GM15510 (cell line): ENCODE data around the gene WDR86.

Experiments used
- POLR2A ChIP-seq: IDR thresholded peaks from 3 replicates; pipeline ENCODE4 v1.6.1; 2011; ENCODE audit warnings: borderline replicate concordance; ENCODE audit not compliant: insufficient read length; ENCODE audit errors: extremely low read depth

WDR86 gene

DNA sequence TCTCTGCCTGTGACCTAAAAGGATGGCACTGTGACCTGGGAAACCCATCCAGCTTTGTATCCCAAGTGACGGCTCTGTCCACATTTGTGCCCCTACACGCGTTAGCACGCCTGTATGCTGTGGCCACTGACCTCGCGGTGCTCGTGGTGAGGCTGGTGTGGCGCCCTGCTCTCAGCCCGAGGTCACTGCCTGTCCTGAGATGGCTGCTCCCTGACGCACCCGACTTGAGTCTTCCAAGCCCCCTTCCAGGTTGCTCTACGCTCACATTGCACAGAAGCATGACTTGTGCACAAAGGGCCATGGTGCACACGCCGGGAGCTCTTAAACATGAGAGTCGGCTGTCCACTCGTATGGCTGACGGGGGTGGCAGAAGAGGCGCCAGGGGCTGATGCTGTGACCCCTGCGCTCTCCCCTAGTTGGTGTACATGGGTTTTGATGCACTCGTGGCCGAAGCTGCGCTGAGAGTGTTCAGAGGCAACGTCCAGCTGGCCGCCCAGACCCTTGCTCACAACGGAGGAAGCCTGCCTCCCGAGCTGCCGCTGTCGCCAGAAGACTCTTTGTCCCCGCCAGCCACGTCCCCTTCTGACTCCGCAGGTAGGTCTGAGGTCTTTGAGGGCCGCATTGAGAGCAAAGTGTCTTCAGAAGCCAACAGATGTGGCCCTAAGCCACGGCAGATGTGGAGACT, 33.5 kb downstream of the WDR86 start:
- no peak for TF ChIP-seq POLR2A

- TF ChIP-seq POLR2A, result no peak
These were observed 34.2 kb downstream of the WDR86 start for GRCh38 chr7:151375530-151376217.

DNA sequence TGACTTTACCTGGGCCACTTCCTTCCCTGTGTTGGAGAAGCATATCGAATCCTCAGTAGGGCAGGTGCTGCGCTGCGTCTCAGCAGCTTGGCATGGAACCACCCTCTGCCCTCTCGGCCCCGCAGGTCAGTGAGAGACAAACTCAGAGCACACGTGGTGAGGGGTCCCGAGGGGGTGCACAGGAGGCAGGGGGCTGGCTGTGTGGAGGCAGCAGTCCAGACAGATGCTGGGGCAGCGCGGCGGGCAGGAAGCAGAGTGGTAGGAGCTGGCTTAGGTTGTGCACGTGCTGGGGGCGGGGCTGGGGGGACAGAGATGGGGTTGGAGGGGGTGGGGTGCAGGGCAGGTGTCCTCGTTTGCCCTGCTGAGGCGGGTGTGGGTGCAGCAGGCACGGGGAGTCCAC, 35.1 kb downstream of the WDR86 start:
- TF ChIP-seq POLR2A, result no peak

- TF ChIP-seq POLR2A, result no peak
These were observed 35.7 kb downstream of the WDR86 start for GRCh38 chr7:151374139-151374538.

DNA sequence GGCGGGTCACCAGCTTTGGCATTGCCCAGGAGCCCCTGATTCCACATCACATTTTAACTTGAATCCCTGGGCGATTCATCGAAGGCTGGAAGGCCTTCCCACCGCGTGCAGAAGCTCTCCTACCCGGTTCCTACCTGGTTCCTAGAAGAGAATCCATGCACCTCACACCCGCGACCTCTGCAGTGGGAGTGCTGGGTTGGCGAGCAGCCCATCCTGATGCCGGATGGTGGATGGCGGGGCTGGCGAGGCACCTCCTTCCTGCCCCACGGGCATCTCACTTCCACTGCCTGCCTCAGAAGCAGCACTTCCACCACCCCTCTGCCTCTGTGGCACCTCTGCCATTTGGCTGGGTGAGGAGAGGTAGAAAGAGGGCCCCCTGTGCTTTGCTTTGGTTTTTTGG, 36.2 kb downstream of the WDR86 start:
- TF ChIP-seq POLR2A, result no peak

GRCh38 chr7:151372612-151373265, 37.1 kb downstream of the WDR86 start:
- no peak for TF ChIP-seq POLR2A

DNA sequence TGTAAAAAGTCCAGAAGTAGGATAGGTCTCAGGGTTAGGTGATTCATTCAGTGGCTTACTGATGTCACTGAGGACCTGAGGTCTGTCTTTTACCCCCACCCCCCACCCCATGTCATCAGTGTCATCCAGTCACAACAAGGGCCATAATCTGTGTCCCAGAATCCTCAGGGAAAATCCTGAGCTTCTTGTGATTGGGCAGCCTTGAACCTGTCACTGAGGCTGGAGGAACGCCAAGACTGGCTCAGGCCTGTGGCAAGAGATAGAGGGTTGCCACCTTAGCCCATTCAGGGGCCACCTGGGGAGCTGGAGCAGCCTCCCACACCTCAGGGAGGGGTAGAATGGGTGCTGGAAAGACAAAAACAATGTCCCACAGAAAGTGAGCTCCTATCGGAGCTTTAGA, 38.6 kb downstream of the WDR86 start:
- no peak for TF ChIP-seq POLR2A

DNA sequence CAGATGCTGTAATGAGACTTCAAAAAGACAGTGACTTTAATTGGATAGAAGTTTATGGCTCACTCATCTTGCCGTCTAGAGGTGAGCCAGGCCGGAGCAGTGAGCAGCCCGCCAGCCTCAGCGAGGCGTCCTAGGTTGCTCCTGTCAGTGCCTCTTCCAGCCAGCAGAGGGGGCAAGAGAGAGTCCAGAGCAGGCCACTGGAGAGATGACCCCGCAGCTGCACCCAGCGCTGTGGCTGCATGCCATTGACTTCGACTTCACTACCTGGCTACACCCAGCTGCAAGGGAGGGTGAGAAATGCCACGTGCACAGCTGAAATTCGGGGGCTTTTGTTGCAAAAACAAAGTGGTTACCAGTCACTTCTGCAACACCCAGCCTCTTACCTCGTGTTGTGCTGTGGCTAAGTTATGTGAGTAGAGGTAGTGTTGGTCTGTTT, 41.7 kb downstream of the WDR86 start:
- no peak for TF ChIP-seq POLR2A

DNA sequence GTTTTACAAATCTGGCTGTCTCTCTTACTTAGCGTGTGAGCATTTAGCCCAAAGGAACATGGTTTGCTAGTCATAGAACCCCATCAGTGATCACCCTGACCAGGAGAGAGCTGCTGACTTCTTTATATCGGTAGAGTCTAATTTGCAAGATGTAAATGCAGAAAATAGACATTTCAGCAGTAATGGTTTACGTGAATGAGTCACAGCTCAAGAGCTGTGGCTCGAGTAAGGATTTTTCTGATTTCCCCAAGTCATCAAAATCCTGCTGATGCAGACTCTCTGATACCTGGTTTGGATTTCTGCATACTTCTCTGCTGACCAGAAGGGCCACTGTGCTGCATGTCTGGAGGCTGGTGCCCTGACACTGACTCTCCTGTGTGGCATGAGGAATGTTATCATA, 42.6 kb downstream of the WDR86 start:
- no peak for TF ChIP-seq POLR2A

GRCh38 chr7:151366880-151367222, 43.0 kb downstream of the WDR86 start:
- no peak for TF ChIP-seq POLR2A

DNA sequence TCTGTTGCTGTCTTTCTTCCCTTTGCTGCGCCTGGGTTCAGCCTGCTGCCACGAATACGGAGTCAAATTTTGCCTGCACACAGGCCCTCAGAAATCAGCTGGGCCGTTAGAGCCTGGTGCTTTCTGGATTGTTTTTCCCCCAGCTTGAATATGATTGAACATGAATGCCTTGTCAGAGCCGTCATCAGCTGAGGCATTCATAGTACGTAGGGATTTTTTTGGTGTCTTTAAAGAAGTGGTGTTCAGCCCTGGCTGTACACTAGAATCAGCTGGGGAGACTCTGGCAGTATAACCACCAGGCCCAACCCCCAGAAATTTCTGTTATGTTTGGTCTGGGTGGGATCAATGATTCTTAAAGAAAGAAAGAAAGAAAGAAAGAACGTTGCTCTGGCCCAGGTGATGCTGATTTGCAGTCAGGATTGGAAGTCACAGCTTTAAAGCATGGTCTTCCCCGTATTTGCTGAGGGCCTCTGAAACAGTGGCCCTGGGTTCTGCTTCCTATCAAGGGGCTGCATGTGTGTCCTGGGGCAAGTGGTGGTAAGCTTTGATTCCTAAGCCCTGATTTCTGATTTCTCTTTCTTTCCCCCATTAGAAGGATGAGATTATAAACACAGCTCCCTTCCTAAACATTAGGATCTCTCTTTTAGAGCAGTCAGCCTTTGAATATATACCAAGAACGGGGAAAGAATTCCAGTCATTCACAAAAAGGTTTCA, 43.5 kb downstream of the WDR86 start:
- no peak for TF ChIP-seq POLR2A

- no peak for TF ChIP-seq POLR2A
These were observed 46.7 kb downstream of the WDR86 start for GRCh38 chr7:151363182-151363581.

DNA sequence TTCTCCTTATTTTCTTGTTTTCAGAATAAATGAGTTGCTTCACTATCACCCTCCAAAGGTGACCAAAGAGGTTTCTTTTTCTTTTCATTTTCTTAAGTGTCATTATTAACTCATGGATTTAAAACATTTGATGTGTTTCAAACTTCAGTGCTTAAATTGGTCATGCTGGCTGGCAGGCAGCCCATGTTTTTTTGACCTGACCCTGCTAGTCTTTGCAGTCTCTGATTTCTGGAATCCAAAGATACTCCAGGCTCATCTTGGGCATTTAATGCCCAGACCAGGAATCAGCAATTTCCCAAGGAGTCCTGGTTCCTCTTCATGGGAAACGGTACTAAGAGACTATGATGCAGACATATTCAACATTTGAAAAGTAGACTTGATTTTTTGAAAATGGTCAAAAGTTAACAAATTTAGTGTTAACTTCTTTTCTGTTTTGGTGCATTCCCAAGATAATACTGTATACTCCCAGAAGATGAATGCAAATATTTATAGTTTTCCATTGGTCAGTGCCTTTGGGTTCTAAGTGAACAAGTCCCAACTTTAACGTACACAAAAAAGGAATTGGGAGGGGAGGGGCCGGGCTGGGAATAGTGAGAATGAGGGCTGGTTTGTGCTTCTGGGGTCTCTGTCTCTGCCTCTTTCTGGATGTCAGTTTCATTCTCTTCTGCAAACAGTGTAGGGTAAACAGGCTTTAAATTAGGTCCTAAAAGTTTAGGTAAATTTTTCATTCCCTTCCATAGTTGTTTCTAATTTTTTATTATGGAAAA, 48.5 kb downstream of the WDR86 start:
- no peak for TF ChIP-seq POLR2A

DNA sequence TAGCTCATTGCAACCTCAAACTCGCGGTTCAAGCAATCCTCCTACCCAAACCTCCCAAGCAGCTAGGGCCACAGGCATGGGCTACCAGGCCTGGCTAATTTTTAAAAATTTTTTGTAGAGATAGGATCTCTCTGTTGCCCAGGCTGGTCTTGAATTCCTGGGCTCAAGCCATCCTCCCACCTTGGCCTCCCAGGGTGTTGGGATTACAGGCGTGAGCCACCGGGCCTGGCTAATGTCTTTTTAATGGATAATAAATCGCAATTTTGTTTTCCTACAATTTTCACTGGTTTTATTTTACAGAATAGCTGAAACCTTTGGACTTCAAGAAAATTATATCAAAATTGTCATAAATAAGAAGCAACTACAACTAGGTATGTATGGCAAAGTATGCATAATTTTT, 57.3 kb downstream of the WDR86 start:
- no peak for TF ChIP-seq POLR2A

- TF ChIP-seq POLR2A, result no peak
These were observed 57.9 kb downstream of the WDR86 start for GRCh38 chr7:151351967-151352366.

- no peak for TF ChIP-seq POLR2A
These were observed 58.8 kb downstream of the WDR86 start for GRCh38 chr7:151351027-151351426.

- TF ChIP-seq POLR2A, result no peak
These were observed 60.4 kb downstream of the WDR86 start for GRCh38 chr7:151349507-151349853.
